GM12878 (cell line): ENCODE results near the gene PHACTR3. TPM values are rescaled to one million over a fixed set of nuclear protein-coding genes. Genes with fewer than 3 reads are reported as not detected.

Experiments used
- ATAC-seq: fragments of 200-7000 bp; cut with Tn5 transposase; 3 replicates; pipeline ENCODE4 v1.9.1; 2020; ENCODE audit warnings: mild to moderate bottlenecking, moderate library complexity
- BruUV-seq: library from RNA; stranded (reverse); fragments of 400-500 nt; replicated peaks from 2 replicates; lab custom pipeline; 2021; lab: Mats Ljungman, UMichigan
- CTCF ChIA-PET: fragments of 300-600 bp; sonication (Branson Sonifier 250); formaldehyde crosslinking; extraction: SDS; loops from one replicate; lab custom pipeline; 2021; ENCODE audit warnings: inconsistent platforms; lab: Yijun Ruan, JAX
- POLR2A ChIA-PET: fragments of 350-600 bp; formaldehyde crosslinking; extraction: SDS; loops from one replicate; lab custom pipeline; 2021; ENCODE audit warnings: inconsistent platforms; lab: Charles Lee
- RAD21 ChIA-PET: fragments of 300-600 bp; sonication (Branson Sonifier 250); formaldehyde crosslinking; loops from one replicate; lab custom pipeline; 2023; ENCODE audit warnings: antibody characterized with exemption; ENCODE audit not compliant: unreplicated experiment; lab: Charles Lee
- SMC1A ChIA-PET: fragments of 300-600 bp; sonication (Branson Sonifier 250); formaldehyde crosslinking; loops from one replicate; lab custom pipeline; 2023; ENCODE audit not compliant: unreplicated experiment, uncharacterized antibody; lab: Charles Lee
- DNase-seq: peaks from one replicate; pipeline ENCODE4 v3.0.0-alpha.2; 2011; ENCODE audit warnings: low read depth, low spot score
- FAIRE-seq: peaks from 3 replicates; lab custom pipeline; 2011; peaks lifted over from hg19 to GRCh38; lab: Jason Lieb, UNC
- H2AFZ ChIP-seq: 2 replicates; pipeline ENCODE4 v1.6.0; 2011; ENCODE audit warnings: low read depth, low read length, control low read depth; ENCODE audit not compliant: control insufficient read depth
- H3K27ac ChIP-seq: 2 replicates; pipeline ENCODE4 v1.5.1; 2011; ENCODE audit warnings: control low read depth; ENCODE audit not compliant: control insufficient read depth, insufficient read depth
- H3K27me3 ChIP-seq, 2 experiments: replicated peaks in 1 of 2; 2 replicates each; pipeline versions ENCODE4 v1.6.0 to v1.6.1; 2011; ENCODE audit warnings: low read length in 1 of 2; ENCODE audit not compliant: control insufficient read depth in 2 of 2, insufficient read depth in 2 of 2
- H3K36me3 ChIP-seq, 2 experiments: 2 replicates each; pipeline ENCODE4 v1.5.1; 2011; ENCODE audit warnings: low read length in 1 of 2; ENCODE audit not compliant: control insufficient read depth in 2 of 2, insufficient read depth in 2 of 2
- H3K4me1 ChIP-seq: 2 replicates; pipeline ENCODE4 v1.6.1; 2011; ENCODE audit warnings: mild to moderate bottlenecking, low read length, moderate library complexity, mixed read lengths; ENCODE audit not compliant: control insufficient read depth, insufficient read depth
- H3K4me2 ChIP-seq: 2 replicates; pipeline ENCODE4 v1.6.0; 2011; ENCODE audit warnings: control low read depth; ENCODE audit not compliant: control insufficient read depth, insufficient read depth
- H3K4me3 ChIP-seq: fragments of 200-600 bp; sonication (generic); 2 replicates; pipeline ENCODE4 v1.5.1; 2016
- H3K79me2 ChIP-seq: 2 replicates; pipeline ENCODE4 v1.6.0; 2011; ENCODE audit warnings: low read length; ENCODE audit not compliant: control insufficient read depth, insufficient read depth
- H3K9ac ChIP-seq: 2 replicates; pipeline ENCODE4 v1.8.0; 2011; ENCODE audit warnings: low read length, control low read depth, mixed read lengths; ENCODE audit not compliant: control insufficient read depth, insufficient read depth
- H3K9me3 ChIP-seq: replicated peaks from 3 replicates; pipeline ENCODE4 v1.5.1; 2011; ENCODE audit warnings: mild to moderate bottlenecking, low read length; ENCODE audit not compliant: control insufficient read depth, insufficient read depth
- H4K20me1 ChIP-seq: 2 replicates; pipeline ENCODE4 v1.6.0; 2011; ENCODE audit not compliant: control insufficient read depth, insufficient read depth
- ATF2 ChIP-seq: IDR thresholded peaks from 2 replicates; pipeline ENCODE4 v1.6.1; 2012; ENCODE audit warnings: low read length, inconsistent platforms
- CBX5 ChIP-seq: sonication (generic); IDR thresholded peaks from 2 replicates; pipeline ENCODE4 v1.6.1; 2016; ENCODE audit warnings: low read depth, moderate library complexity, mild to moderate bottlenecking, inconsistent platforms
- CREM ChIP-seq: IDR thresholded peaks from 2 replicates; pipeline ENCODE4 v1.6.1; 2014; ENCODE audit warnings: antibody characterized with exemption, low read depth
- DPF2 ChIP-seq: fragments of 450-650 bp; IDR thresholded peaks from 2 replicates; pipeline ENCODE4 v1.6.1; 2017; ENCODE audit warnings: mild to moderate bottlenecking
- EGR1 ChIP-seq, 2 experiments: IDR thresholded peaks; 1 replicate in 1 of 2; 2 replicates in 1 of 2; pipeline ENCODE4 v1.6.1; 2011 to 2012; ENCODE audit warnings: low read depth in 2 of 2, low read length in 2 of 2, borderline replicate concordance in 1 of 2, mild to moderate bottlenecking in 1 of 2, moderate library complexity in 1 of 2
- IKZF1 ChIP-seq: fragments of 450-650 bp; conservative IDR thresholded peaks from 2 replicates; pipeline ENCODE4 v1.6.1; 2017; ENCODE audit warnings: antibody characterized with exemption, mild to moderate bottlenecking
- MAX ChIP-seq: IDR thresholded peaks from 2 replicates; pipeline ENCODE4 v1.6.1; 2012; ENCODE audit warnings: low read depth, low read length, improper control_type of control experiment
- MEF2B ChIP-seq: fragments of 450-650 bp; IDR thresholded peaks from 2 replicates; pipeline ENCODE4 v1.6.1; 2018; ENCODE audit warnings: mild to moderate bottlenecking, moderate library complexity; ENCODE audit not compliant: partially characterized antibody, poor library complexity, severe bottlenecking
- MXI1 ChIP-seq: fragments of 150-350 bp; IDR thresholded peaks from 2 replicates; pipeline ENCODE4 v1.6.1; 2011; ENCODE audit warnings: low read depth, mild to moderate bottlenecking, inconsistent platforms, low read length, improper control_type of control experiment
- PAX8 ChIP-seq: fragments of 450-650 bp; IDR thresholded peaks from 2 replicates; pipeline ENCODE4 v1.6.1; 2017; ENCODE audit warnings: mild to moderate bottlenecking, moderate library complexity
- SMAD1 ChIP-seq: fragments of 450-650 bp; IDR thresholded peaks from 2 replicates; pipeline ENCODE4 v1.6.1; 2018; ENCODE audit warnings: mild to moderate bottlenecking, low read depth; ENCODE audit not compliant: partially characterized antibody
- ZBTB11 ChIP-seq: fragments of 450-650 bp; formaldehyde crosslinking; IDR thresholded peaks from 2 replicates; pipeline ENCODE4 v1.5.0; 2022; ENCODE audit warnings: mild to moderate bottlenecking, missing genetic modification characterization
- WGBS: methylation state at CpG from one replicate; pipeline ENCODE4 v1.1.6; 2016; ENCODE audit warnings: low lambda C conversion rate; ENCODE audit not compliant: insufficient replicate concordance, insufficient coverage; ENCODE audit errors: missing lambda C conversion rate; 5-methylcytosine and 5-hydroxymethylcytosine counted together
- in situ Hi-C: fragments of 300-500 bp; cut with MboI; formaldehyde crosslinking; loops from 9 replicates; pipeline ENCODE4 v1.14.3; 2018; ENCODE audit warnings: mixed read lengths
- intact Hi-C: fragments of 100-400 bp; cut with micrococcal nuclease; formaldehyde crosslinking; loops from one replicate; pipeline ENCODE4 v1.14.2; 2022; ENCODE audit not compliant: unreplicated experiment
- polyA plus RNA-seq, 11 experiments: library from polyadenylated mRNA; depleted of rRNA in 4 of 11; unstranded in 6 of 11; stranded (reverse) in 5 of 11; fragments of >200 nt; fragmentation: Nextera tagmentation in 4 of 11; fragmentation: Illumina TruSeq in 1 of 11; extraction: Ambion mirVana in 4 of 11; extraction: Trizol in 1 of 11; gene quantifications; 1 replicate in 1 of 11; 2 replicates in 10 of 11; pipeline versions ENCODE4 v1.2.1 to v1.2.3, GENCODE V29; 2011 to 2016; ENCODE audit warnings: inconsistent platforms in 2 of 11, missing spikeins in 2 of 11, low read depth in 1 of 11
- total RNA-seq, 4 experiments: library from RNA; depleted of rRNA in 3 of 4; stranded (reverse); fragments of >200 nt in 3 of 4; fragmentation: Illumina TruSeq in 1 of 4; extraction: Trizol in 1 of 4; gene quantifications; 2 replicates each; pipeline versions ENCODE4 v1.2.1 to v1.2.3, GENCODE V29; 2013 to 2021

The PHACTR3 gene
- total and polyA plus RNA-seq, 10 of the 15 experiments (the other 5 are each of a cell fraction or from before 2014, with no cell fraction given) = 0.17 to 2.7 (median 0.27) TPM; not detected in 1

GRCh38 chr20:59800309-59800708, 196.0 kb downstream of the PHACTR3 start:
- H3K4me3 ChIP-seq = no peak overlapping the region
- WGBS = 0% methylated on average over 1 of the region's 1 CpG
- no peaks in the 10 kb centered on the region for H3K36me3 ChIP-seq
- BruUV-seq = no TSS peak
- H3K4me2 ChIP-seq = no peak overlapping the region
- intact Hi-C loops (no loop called here), in situ Hi-C loops (loop anchor here (25.0 kb wide), 1 partner anchor 1238 kb away; no protein-coding TSS in a partner anchor)
- TF ChIP-seq MEF2B = no peak
- no peak for TF ChIP-seq MAX
- TF ChIP-seq MXI1 = no peak
- TF ChIP-seq EGR1 (IDR thresholded peaks at IDR 0.05; ENCODE audit: borderline replicate concordance in 1 of 2, low read depth in 2 of 2, low read length in 2 of 2) = no peak
- TF ChIP-seq CBX5 = 0 out of 2 replicates have a peak, but pooled peaks have one; percentile 25
- no peak for TF ChIP-seq IKZF1
- H3K27me3 ChIP-seq = no peaks in the 10 kb centered on the region; a peak in 3 of 4 replicates
- ChIA-PET CTCF (no interaction called here), POLR2A (no interaction called here), SMC1A (no interaction called here), RAD21 (no interaction called here)
- no peaks in the 10 kb centered on the region; the same call in 2 of the 3 replicates for H3K9me3 ChIP-seq
- no peak overlapping the region for H3K9ac ChIP-seq
- no peaks in the 10 kb centered on the region for H3K4me1 ChIP-seq
- DNase-seq (no peak), FAIRE-seq (no peak), ATAC-seq (no peak)
- no peak overlapping the region for H2AFZ ChIP-seq
- no peaks in the 10 kb centered on the region for H4K20me1 ChIP-seq
- H3K27ac ChIP-seq = no peak overlapping the region
- no peaks in the 10 kb centered on the region for H3K79me2 ChIP-seq

- no peak overlapping the region for H3K9ac ChIP-seq
- H4K20me1 ChIP-seq = no peaks in the 10 kb centered on the region
- 6% methylated on average over 4 of the region's 4 CpGs for WGBS
- H3K27me3 ChIP-seq = no peaks in the 10 kb centered on the region; a peak in 3 of 4 replicates
- intact Hi-C loops (no loop called here), in situ Hi-C loops (loop anchor here (25.0 kb wide), 1 partner anchor 1240 kb away; no protein-coding TSS in a partner anchor)
- POLR2A ChIA-PET = no interaction called here
- H3K4me2 ChIP-seq = no peak overlapping the region
- no peaks in the 10 kb centered on the region; the same call in 2 of the 3 replicates for H3K9me3 ChIP-seq
- FAIRE-seq (no peak), ATAC-seq (no peak), DNase-seq (no peak)
- no TSS peak for BruUV-seq
- H3K79me2 ChIP-seq = no peaks in the 10 kb centered on the region
- H3K4me3 ChIP-seq = no peak overlapping the region
- SMC1A ChIA-PET = interaction anchor here (0.6 kb wide), 1 partner anchor 13 kb away, joined by 3 read pairs; no protein-coding TSS in a partner anchor
- H3K4me1 ChIP-seq = no peaks in the 10 kb centered on the region
- H2AFZ ChIP-seq = no peak overlapping the region
- RAD21 ChIA-PET = no interaction called here
- no peaks in the 10 kb centered on the region for H3K36me3 ChIP-seq
- H3K27ac ChIP-seq = no peak overlapping the region
- CTCF ChIA-PET = no interaction called here
- TF ChIP-seq ZBTB11 (CRISPR knock-in tag) (no peak), PAX8 (no peak), ATF2 (no peak), SMAD1 (no peak), DPF2 (no peak), CREM (no peak)
These were observed 197.7 kb downstream of the PHACTR3 start for GRCh38 chr20:59802018-59802417.
